Ascending aorta (tissue), 2 donors: ENCODE measurements around the gene EDN1. TPM values are rescaled to one million over a fixed set of nuclear protein-coding genes. Genes with fewer than 3 reads are reported as not detected.

Source experiments
- DNase-seq, 2 donors: peaks; one replicate each; pipeline ENCODE4 v3.0.0-alpha.2; 2019; ENCODE audit warnings: low spot score in 2 of 2
- H3K27ac ChIP-seq, 2 donors: fragments of 200-600 bp; sonication (generic); one replicate each; pipeline ENCODE4 v1.5.1; 2016 to 2017; ENCODE audit warnings: mild to moderate bottlenecking in 1 of 2
- H3K27me3 ChIP-seq: fragments of 200-600 bp; sonication (generic); one replicate; pipeline ENCODE4 v1.5.1; 2017
- H3K36me3 ChIP-seq, 2 donors: fragments of 200-600 bp; sonication (generic); one replicate each; pipeline ENCODE4 v1.5.1; 2016
- H3K4me1 ChIP-seq, 2 donors: fragments of 200-600 bp; sonication (generic); one replicate each; pipeline ENCODE4 v1.5.1; 2016 to 2017; ENCODE audit warnings: mild to moderate bottlenecking in 1 of 2
- H3K4me3 ChIP-seq, 2 donors: fragments of 200-600 bp; sonication (generic); one replicate each; pipeline ENCODE4 v1.5.1; 2016 to 2017; ENCODE audit warnings: mild to moderate bottlenecking in 1 of 2
- H3K9me3 ChIP-seq, 2 donors: fragments of 200-600 bp; sonication (generic); one replicate each; pipeline ENCODE4 v1.5.1; 2016
- intact Hi-C: fragments of 100-400 bp; cut with DNase I; formaldehyde crosslinking; loops from one replicate; pipeline ENCODE4 v1.15.1; 2023
- total RNA-seq: library from RNA; depleted of rRNA; stranded (reverse); fragments of >200 nt; gene quantifications from one replicate; pipeline ENCODE4 v1.1.0, GENCODE V29; 2016
- TF ChIP-seq, protein P1 (sequence below), 3 experiments: fragments of 200-600 bp in 2 of 3; fragments of 450-650 bp in 1 of 3; sonication (generic) in 2 of 3; IDR thresholded peaks; one replicate each; pipeline ENCODE4 v1.5.1; 2016 to 2019; ENCODE audit warnings: antibody characterized with exemption in 3 of 3, mild to moderate bottlenecking in 1 of 3, moderate library complexity in 1 of 3

EDN1 gene
- total RNA-seq, 1 donor from 2014 or later, result 27.8 TPM

DNA sequence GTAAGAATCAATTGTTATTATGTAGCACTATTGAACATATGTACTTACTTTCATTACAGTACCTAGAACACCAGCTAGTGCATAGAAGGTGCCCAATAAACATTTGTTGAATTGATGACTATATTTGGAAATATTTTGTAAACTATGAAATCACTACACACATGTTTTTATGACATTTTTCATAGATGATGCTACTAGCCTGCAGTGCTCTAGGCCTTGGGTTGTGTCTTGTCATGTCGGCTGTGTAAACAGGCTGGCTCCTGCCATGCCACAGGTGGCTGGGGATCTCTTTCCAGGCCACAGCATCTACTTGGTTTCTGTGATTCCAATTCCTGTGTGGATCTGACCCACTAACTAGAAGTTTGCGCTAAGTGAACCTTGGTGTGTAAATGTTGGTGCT is 43.3 kb upstream of the EDN1 start:
- Histone ChIP-seq H3K4me3 (no peak overlapping the region), H3K27me3 (no peaks in the 10 kb centered on the region), H3K36me3 (no peaks in the 10 kb centered on the region), H3K27ac (no peak overlapping the region), H3K4me1 (no peaks in the 10 kb centered on the region), H3K9me3 (no peaks in the 10 kb centered on the region)
- no peak for DNase-seq
- intact Hi-C loops, result no loop called here
- TF ChIP-seq, protein P1, sequence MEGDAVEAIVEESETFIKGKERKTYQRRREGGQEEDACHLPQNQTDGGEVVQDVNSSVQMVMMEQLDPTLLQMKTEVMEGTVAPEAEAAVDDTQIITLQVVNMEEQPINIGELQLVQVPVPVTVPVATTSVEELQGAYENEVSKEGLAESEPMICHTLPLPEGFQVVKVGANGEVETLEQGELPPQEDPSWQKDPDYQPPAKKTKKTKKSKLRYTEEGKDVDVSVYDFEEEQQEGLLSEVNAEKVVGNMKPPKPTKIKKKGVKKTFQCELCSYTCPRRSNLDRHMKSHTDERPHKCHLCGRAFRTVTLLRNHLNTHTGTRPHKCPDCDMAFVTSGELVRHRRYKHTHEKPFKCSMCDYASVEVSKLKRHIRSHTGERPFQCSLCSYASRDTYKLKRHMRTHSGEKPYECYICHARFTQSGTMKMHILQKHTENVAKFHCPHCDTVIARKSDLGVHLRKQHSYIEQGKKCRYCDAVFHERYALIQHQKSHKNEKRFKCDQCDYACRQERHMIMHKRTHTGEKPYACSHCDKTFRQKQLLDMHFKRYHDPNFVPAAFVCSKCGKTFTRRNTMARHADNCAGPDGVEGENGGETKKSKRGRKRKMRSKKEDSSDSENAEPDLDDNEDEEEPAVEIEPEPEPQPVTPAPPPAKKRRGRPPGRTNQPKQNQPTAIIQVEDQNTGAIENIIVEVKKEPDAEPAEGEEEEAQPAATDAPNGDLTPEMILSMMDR (IDR thresholded peaks at IDR 0.05), result no peak

DNA sequence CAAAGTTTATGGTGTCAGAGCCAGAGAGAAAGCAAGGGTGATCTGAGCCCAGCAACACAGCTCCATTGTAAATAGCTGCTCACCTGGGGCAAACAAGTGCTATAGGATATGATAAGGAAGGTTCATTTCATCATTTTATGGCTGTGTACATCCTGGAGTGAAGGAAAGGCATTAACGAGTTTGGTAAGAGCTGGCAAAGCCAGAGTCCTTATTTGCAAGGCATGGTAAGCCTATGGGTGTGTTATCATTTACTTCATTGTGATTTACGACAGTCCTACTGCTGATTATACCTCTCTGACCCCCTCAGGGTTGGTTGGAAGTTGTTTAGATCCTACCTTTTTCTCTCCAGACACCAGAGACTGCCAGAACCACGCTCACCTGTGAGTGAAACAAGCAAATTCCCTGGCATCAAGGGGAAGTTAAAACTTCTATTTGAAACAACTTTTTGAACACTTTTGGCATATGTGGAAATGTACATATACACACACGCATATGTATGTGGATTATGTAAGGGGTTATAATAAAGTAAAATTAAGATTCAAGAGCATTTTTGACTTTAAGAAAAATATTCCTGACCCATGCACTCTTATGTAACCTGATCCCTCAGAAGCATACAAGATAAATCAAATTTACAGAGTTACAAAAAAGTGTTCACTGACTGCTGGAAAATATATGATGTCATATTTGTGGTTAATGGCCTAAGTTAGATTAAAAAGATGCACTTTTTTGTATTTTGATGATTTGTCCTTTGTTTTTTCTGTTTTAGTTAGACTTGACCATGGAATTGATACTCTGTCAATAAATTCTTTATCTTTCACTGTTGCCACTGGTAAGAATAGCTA is 40.4 kb upstream of the EDN1 start:
- no peak for DNase-seq
- no peaks in the 10 kb centered on the region for H3K9me3 ChIP-seq
- no peak overlapping the region for H3K27ac ChIP-seq
- H3K36me3 ChIP-seq, result no peaks in the 10 kb centered on the region
- intact Hi-C loops, result no loop called here
- TF ChIP-seq, protein P1 (IDR thresholded peaks at IDR 0.05), result no peak
- H3K4me3 ChIP-seq, result no peak overlapping the region
- no peaks in the 10 kb centered on the region for H3K27me3 ChIP-seq
- no peaks in the 10 kb centered on the region for H3K4me1 ChIP-seq

DNA sequence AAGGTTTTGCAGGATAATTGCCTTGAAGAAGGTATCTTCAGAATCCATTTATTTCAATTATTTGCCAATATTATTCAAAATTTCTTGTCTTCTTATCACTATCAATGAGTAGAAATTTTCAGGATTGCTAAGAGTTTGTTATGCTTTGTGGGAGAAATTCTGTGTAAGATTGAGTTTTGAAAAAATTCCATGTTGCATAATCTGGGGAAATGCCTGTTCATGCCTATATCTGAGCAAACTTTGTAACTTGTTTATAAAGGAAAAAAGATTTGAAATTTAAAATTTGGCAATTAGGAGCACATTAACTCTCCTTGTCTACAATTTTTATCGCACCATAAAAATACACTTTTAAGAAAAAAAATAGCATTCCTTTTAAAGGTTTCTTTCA is 39.8 kb upstream of the EDN1 start:
- no peaks in the 10 kb centered on the region for H3K27me3 ChIP-seq
- TF ChIP-seq, protein P1 (IDR thresholded peaks at IDR 0.05), result no peak
- DNase-seq, result no peak
- H3K4me3 ChIP-seq, result no peak overlapping the region
- H3K27ac ChIP-seq, result no peak overlapping the region
- H3K36me3 ChIP-seq, result no peaks in the 10 kb centered on the region
- intact Hi-C loops, result no loop called here
- no peaks in the 10 kb centered on the region for H3K4me1 ChIP-seq
- H3K9me3 ChIP-seq, result no peaks in the 10 kb centered on the region

DNA sequence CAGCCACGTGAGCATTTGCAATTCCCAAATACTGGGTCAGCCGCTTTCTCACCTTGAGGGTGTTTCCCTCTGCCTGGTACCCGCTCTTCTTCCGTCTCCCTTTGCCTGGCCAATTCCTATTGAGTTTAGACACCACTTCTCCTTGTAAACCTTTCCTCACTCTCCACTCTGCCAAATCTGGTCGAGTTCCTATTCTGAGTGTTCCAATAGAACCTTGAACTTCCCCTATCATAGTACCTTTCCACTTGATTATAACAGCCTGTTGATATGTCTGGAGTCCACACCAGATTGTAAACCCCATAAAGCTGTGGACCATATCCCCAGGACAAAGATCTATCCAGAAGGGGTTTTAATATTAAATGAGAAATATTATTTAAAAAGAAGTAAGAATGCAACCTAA is 36.0 kb upstream of the EDN1 start:
- TF ChIP-seq, protein P1 (IDR thresholded peaks at IDR 0.05), result no peak
- H3K9me3 ChIP-seq, result no peaks in the 10 kb centered on the region
- no peak overlapping the region for H3K27ac ChIP-seq
- intact Hi-C loops, result no loop called here
- no peaks in the 10 kb centered on the region for H3K27me3 ChIP-seq
- no peak overlapping the region for H3K4me3 ChIP-seq
- H3K4me1 ChIP-seq, result no peaks in the 10 kb centered on the region
- no peak for DNase-seq
- no peaks in the 10 kb centered on the region for H3K36me3 ChIP-seq

DNA sequence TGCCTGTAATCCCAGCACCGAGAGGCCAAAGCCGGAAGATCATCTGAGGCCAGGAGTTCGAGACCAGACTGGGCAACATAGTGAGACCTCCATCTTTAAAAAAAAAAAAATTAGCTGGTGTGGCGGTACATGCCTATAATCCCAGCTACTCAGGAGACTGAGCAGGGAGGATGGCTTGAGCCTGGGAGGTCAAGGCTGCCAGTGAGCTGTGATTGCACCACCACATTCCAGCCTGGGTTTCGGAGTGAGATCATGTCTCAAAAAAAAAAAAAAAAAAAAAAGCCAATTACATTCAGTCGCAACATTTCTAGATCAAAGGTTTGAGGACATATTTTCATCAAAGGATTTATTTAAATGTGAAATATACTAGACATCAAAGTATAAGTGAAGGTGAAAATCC is 32.0 kb upstream of the EDN1 start:
- no peak for DNase-seq
- intact Hi-C loops, result no loop called here
- Histone ChIP-seq H3K27me3 (no peaks in the 10 kb centered on the region), H3K4me3 (no peak overlapping the region), H3K27ac (no peak overlapping the region), H3K4me1 (no peaks in the 10 kb centered on the region), H3K9me3 (no peaks in the 10 kb centered on the region), H3K36me3 (no peaks in the 10 kb centered on the region)
- TF ChIP-seq, protein P1 (IDR thresholded peaks at IDR 0.05), result no peak
